ENCODE data around the gene NKIRAS2. TPM values are rescaled to one million over a fixed set of nuclear protein-coding genes. Genes with fewer than 3 reads are reported as not detected.
"Not testable (repeated sequence)": the region's sequence is repeated elsewhere in the genome, so short reads cannot be mapped to it uniquely, and the experiment has no call there.

NKIRAS2 gene
- total RNA-seq, 1 donor from 2014 or later: 52.4 TPM

- no peak for DNase-seq (ENCODE audit: low read depth, low spot score)
Measured at GRCh38 chr17:41998497-41998896, 21.4 kb upstream of the NKIRAS2 start.

GRCh38 chr17:42000413-42001133, 19.3 kb upstream of the NKIRAS2 start:
- DNase-seq (ENCODE audit: low read depth, low spot score): no peak

- no peak for DNase-seq (ENCODE audit: low read depth, low spot score)
Measured at GRCh38 chr17:42001729-42002128, 18.2 kb upstream of the NKIRAS2 start.

- no peak for DNase-seq (ENCODE audit: low read depth, low spot score)
Measured at GRCh38 chr17:42002175-42002791, 17.6 kb upstream of the NKIRAS2 start.

- no peak for DNase-seq (ENCODE audit: low read depth, low spot score)
Measured at GRCh38 chr17:42002792-42003301, 17.0 kb upstream of the NKIRAS2 start.

GRCh38 chr17:42005166-42005565, 14.7 kb upstream of the NKIRAS2 start:
- no peak for DNase-seq (ENCODE audit: low read depth, low spot score)

- no peak for DNase-seq (ENCODE audit: low read depth, low spot score)
Measured at GRCh38 chr17:42009170-42009569, 10.7 kb upstream of the NKIRAS2 start.

- not testable (repeated sequence) for DNase-seq (ENCODE audit: low read depth, low spot score)
Measured at GRCh38 chr17:42010266-42010680, 9.6 kb upstream of the NKIRAS2 start.

GRCh38 chr17:42010898-42011516, 8.9 kb upstream of the NKIRAS2 start:
- no peak for DNase-seq (ENCODE audit: low read depth, low spot score)

GRCh38 chr17:42012363-42012762, 7.5 kb upstream of the NKIRAS2 start:
- not testable (repeated sequence) for DNase-seq (ENCODE audit: low read depth, low spot score)

- DNase-seq (ENCODE audit: low read depth, low spot score): not testable (repeated sequence)
Measured at GRCh38 chr17:42013740-42014139, 6.2 kb upstream of the NKIRAS2 start.

- no peak for DNase-seq (ENCODE audit: low read depth, low spot score)
Measured at GRCh38 chr17:42016411-42016831, 3.5 kb upstream of the NKIRAS2 start.

- DNase-seq (ENCODE audit: low read depth, low spot score): peak; percentile 75
Measured at GRCh38 chr17:42016941-42017865, 2.7 kb upstream of the NKIRAS2 start, which contains the start of gene DNAJC7. Gene DNAJC7, minus strand, starts transcription at chr17:42017439. Its CDS starts 23 bp downstream, at chr17:42017416.

GRCh38 chr17:42017866-42018200, 2.1 kb upstream of the NKIRAS2 start:
- DNase-seq (ENCODE audit: low read depth, low spot score): no peak

- no peak for DNase-seq (ENCODE audit: low read depth, low spot score)
Measured at GRCh38 chr17:42018339-42018738, 1.6 kb upstream of the NKIRAS2 start.

- no peak for DNase-seq (ENCODE audit: low read depth, low spot score)
Measured at GRCh38 chr17:42018988-42019387, 902 bp upstream of the NKIRAS2 start.

- DNase-seq (ENCODE audit: low read depth, low spot score): not testable (repeated sequence)
Measured at GRCh38 chr17:42020845-42021244, 955 bp downstream of the NKIRAS2 start.

- DNase-seq (ENCODE audit: low read depth, low spot score): no peak
Measured at GRCh38 chr17:42023524-42024349, 3.8 kb downstream of the NKIRAS2 start.

GRCh38 chr17:42025191-42025579, 5.3 kb downstream of the NKIRAS2 start:
- no peak for DNase-seq (ENCODE audit: low read depth, low spot score)

- DNase-seq (ENCODE audit: low read depth, low spot score): no peak
Measured at GRCh38 chr17:42025936-42026335, 6.0 kb downstream of the NKIRAS2 start.

Data from pulmonary artery endothelial cell (primary cell).